Measurements from ENCODE around the gene PITX3. TPM values are rescaled to one million over a fixed set of nuclear protein-coding genes. Genes with fewer than 3 reads are reported as not detected.

The PITX3 gene
- total and polyA plus RNA-seq, 2 experiments from 2014 or later, result not detected

DNA sequence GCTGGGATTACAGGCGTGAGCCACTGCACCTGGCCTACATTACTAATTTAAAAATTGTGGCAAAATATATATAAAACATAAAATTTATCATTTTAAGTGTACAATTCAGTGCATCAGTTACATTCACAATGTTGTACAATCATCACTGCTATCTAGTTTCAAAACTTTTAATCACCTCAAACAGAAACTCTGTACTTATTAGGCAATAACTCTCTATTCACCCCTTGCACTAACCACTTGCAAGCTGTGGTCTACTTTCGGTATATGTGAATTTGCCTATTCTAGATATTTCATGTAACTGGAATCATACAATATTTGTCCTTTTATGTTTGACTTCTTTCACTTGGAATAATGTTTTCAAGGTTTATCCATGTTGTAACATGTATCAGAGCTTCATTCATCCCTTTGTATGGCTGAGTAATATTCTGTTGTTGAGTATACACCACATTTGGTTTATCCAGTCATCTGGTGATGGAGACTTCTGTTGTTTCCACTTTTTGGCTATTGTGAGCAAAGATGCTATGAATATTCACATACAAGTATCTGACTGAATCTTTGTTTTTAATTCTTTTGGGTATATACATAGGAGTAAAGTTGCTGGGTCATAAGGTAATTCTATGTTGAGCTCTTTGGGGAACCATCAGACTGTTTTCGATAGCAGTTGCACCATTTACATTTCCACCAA lies 29.6 kb downstream of the PITX3 start:
- no peak for DNase-seq
- no peaks in the 10 kb centered on the region for H3K9me2 ChIP-seq (ENCODE audit: insufficient read depth)
- H3K4me2 ChIP-seq (ENCODE audit: unreplicated experiment), result no peak overlapping the region
- H3K9me3 ChIP-seq (ENCODE audit: low read depth), result no peaks in the 10 kb centered on the region
- H3K9ac ChIP-seq, result no peak overlapping the region
- 55 to 64% methylated on average over 3 of the region's 3 CpGs for WGBS, 2 experiments (ENCODE audit: low coverage in 1 of 2, low lambda C conversion rate in 2 of 2, missing lambda C conversion rate in 2 of 2)
- no peaks in the 10 kb centered on the region for H3K36me3 ChIP-seq (ENCODE audit: low read depth)
- no peaks in the 10 kb centered on the region; the same call in 1 of the 2 replicates for H3K27me3 ChIP-seq (replicated peaks; ENCODE audit: insufficient read depth)
- no peaks in the 10 kb centered on the region for H3F3A ChIP-seq (ENCODE audit: insufficient read depth)
- H2AFZ ChIP-seq, result no peak overlapping the region
- H3K27ac ChIP-seq, result no peak overlapping the region
- no peaks in the 10 kb centered on the region for H4K20me1 ChIP-seq (ENCODE audit: insufficient read depth)
- in situ Hi-C loops (cut with MboI), result no loop called here
- H3K79me2 ChIP-seq (ENCODE audit: insufficient read depth), result no peaks in the 10 kb centered on the region
- no peak overlapping the region for H3K4me3 ChIP-seq
- no peaks in the 10 kb centered on the region for H3K4me1 ChIP-seq (ENCODE audit: insufficient read depth)
- no peak for TF ChIP-seq EZH2 (IDR thresholded peaks at IDR 0.05; ENCODE audit: insufficient read depth, poor library complexity, severe bottlenecking)

DNA sequence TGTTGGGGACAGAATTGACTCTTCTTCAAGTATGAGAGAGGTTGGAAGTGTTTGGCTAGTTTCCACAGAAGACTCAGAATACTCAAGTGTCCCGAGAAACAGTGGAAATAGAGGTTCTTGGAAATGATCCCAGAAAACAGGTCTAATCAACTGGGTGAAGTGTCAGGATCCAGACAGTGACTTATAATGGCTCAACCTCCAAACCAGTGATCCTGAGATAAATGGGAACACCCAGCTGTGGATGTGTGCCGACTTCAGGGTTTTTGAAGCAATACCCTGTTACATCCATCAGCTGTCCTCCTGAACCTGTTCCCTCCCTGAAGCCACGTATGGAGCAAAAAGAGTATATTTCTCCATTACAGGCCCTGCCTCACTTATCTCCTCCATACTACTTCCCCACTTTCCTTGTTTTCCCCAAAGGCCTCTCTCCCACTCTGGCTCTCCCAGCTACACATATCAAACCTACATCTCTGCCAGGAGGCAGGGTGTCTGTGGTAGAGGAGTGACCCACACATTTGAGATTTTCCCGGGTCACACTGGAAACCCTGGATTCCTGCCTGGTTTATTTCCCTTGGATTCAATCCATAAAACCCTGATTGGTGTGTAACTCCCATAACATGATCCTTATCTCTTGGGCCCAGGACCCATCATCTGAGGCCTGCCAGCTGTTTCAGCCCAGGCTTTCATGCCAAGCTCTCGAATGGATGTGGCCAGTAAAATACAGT lies 32.8 kb downstream of the PITX3 start:
- H2AFZ ChIP-seq, result no peak overlapping the region
- in situ Hi-C loops (cut with MboI), result no loop called here

DNA sequence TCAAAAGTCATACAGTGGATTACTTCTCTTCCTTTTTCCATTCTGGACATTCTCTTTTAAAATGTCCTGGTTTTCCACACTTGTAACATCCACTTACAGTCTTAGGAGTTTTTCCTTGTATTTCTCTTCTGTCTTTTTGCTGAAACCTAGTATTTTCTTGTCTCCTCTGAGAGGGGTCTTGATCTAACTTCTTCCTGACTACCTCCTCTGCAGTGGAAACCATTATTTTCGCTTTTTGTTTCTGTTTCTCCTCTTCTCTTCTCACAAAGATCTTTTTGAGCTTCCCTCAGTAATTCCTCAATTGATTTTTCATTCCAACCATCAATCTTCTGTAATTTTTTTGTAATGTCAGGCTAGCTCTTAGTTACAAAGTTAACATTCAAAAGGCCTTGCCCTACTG lies 38.9 kb downstream of the PITX3 start:
- TF ChIP-seq EZH2 (IDR thresholded peaks at IDR 0.05; ENCODE audit: insufficient read depth, poor library complexity, severe bottlenecking) (no peak), EZH2phosphoT487 (IDR thresholded peaks at IDR 0.05; ENCODE audit: insufficient read depth, low read depth) (no peak)
- peaks cover 19% of the 10 kb centered on the region for H3K27me3 ChIP-seq (replicated peaks; ENCODE audit: insufficient read depth)
- H3K4me1 ChIP-seq (ENCODE audit: insufficient read depth), result no peaks in the 10 kb centered on the region
- DNase-seq, result no peak
- H3K4me2 ChIP-seq (ENCODE audit: unreplicated experiment), result no peak overlapping the region
- 40 to 54% methylated on average over 1 of the region's 1 CpG for WGBS, 2 experiments (ENCODE audit: low coverage in 1 of 2, low lambda C conversion rate in 2 of 2, missing lambda C conversion rate in 2 of 2)
- H3K36me3 ChIP-seq (ENCODE audit: low read depth), result no peaks in the 10 kb centered on the region
- H3F3A ChIP-seq (ENCODE audit: insufficient read depth), result no peaks in the 10 kb centered on the region
- H3K9ac ChIP-seq, result no peak overlapping the region
- no peaks in the 10 kb centered on the region for H3K9me3 ChIP-seq (ENCODE audit: low read depth)
- no peak overlapping the region for H2AFZ ChIP-seq
- no peak overlapping the region for H3K4me3 ChIP-seq
- H4K20me1 ChIP-seq (ENCODE audit: insufficient read depth), result no peaks in the 10 kb centered on the region
- H3K79me2 ChIP-seq (ENCODE audit: insufficient read depth), result no peaks in the 10 kb centered on the region
- no peaks in the 10 kb centered on the region for H3K9me2 ChIP-seq (ENCODE audit: insufficient read depth)
- no peak overlapping the region for H3K27ac ChIP-seq
- in situ Hi-C loops (cut with MboI), result no loop called here

More for the DNA sequence above, 32.8 kb downstream of the PITX3 start:
- Histone ChIP-seq H4K20me1 (ENCODE audit: insufficient read depth) (no peaks in the 10 kb centered on the region), H3F3A (ENCODE audit: insufficient read depth) (no peaks in the 10 kb centered on the region), H3K27me3 (replicated peaks; ENCODE audit: insufficient read depth) (no peaks in the 10 kb centered on the region; the same call in 1 of the 2 replicates), H3K27ac (no peak overlapping the region), H3K9ac (no peak overlapping the region), H3K4me1 (ENCODE audit: insufficient read depth) (no peaks in the 10 kb centered on the region), H3K9me2 (ENCODE audit: insufficient read depth) (no peaks in the 10 kb centered on the region), H3K79me2 (ENCODE audit: insufficient read depth) (no peaks in the 10 kb centered on the region), H3K36me3 (ENCODE audit: low read depth) (no peaks in the 10 kb centered on the region), H3K9me3 (ENCODE audit: low read depth) (no peaks in the 10 kb centered on the region), H3K4me3 (no peak overlapping the region), H3K4me2 (ENCODE audit: unreplicated experiment) (no peak overlapping the region)
- TF ChIP-seq EZH2phosphoT487 (IDR thresholded peaks at IDR 0.05; ENCODE audit: insufficient read depth, low read depth) (no peak), EZH2 (IDR thresholded peaks at IDR 0.05; ENCODE audit: insufficient read depth, poor library complexity, severe bottlenecking) (no peak)
- 25 to 27% methylated on average over 5 of the region's 5 CpGs for WGBS, 2 experiments (ENCODE audit: low coverage in 1 of 2, low lambda C conversion rate in 2 of 2, missing lambda C conversion rate in 2 of 2)
- DNase-seq, result no peak

DNA sequence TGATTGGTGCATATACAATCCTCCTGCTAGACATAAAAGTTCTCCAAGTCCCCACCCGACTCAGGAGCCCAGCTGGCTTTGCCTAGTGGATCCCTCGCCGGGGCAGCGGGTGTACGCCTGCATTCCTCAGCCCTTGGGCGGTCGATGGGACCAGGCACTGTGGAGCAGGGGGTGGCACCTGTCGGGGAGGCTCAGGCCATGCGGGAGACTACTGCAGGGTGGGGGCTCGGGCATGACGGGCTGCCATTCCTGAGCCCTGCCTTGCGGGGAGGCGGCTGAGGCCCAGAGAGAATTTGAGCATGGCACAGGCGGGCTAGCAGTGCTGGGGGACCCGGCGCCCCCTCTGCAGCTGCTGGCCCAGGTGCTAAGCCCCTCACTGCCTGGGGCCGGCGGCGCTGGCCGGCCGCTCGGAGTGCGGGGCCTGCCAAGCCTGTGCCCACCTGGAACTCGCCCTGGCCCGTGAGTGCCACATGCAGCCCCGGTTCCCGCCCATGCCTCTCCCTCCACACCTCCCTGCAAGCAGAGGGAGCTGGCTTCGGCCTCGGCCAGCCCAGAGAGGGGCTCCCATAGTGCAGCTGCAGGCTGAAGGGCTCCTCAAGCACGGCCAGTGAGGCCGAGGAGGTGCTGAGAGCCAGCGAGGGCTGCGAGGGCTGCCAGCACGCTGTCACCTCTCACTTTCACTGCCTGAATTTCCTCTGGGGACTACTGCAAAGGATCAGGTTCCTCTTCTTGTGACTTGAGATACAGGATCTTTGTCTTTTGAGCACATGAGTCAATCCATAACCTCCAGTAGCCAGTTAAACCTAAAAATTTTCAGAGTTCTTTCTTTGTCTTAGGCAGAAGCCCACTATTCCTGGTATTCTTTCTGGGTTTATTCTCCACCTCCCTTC lies 40.3 kb downstream of the PITX3 start:
- Histone ChIP-seq H3F3A (ENCODE audit: insufficient read depth) (no peaks in the 10 kb centered on the region), H3K9ac (no peak overlapping the region), H3K79me2 (ENCODE audit: insufficient read depth) (no peaks in the 10 kb centered on the region), H3K27ac (no peak overlapping the region), H3K9me2 (ENCODE audit: insufficient read depth) (no peaks in the 10 kb centered on the region), H3K9me3 (ENCODE audit: low read depth) (no peaks in the 10 kb centered on the region), H3K36me3 (ENCODE audit: low read depth) (no peaks in the 10 kb centered on the region), H2AFZ (no peak overlapping the region), H4K20me1 (ENCODE audit: insufficient read depth) (no peaks in the 10 kb centered on the region), H3K4me2 (ENCODE audit: unreplicated experiment) (no peak overlapping the region), H3K4me3 (no peak overlapping the region), H3K4me1 (ENCODE audit: insufficient read depth) (no peaks in the 10 kb centered on the region), H3K27me3 (replicated peaks; ENCODE audit: insufficient read depth) (peaks cover 19% of the 10 kb centered on the region)
- no peak for DNase-seq
- WGBS, 2 experiments (ENCODE audit: low coverage in 1 of 2, low lambda C conversion rate in 2 of 2, missing lambda C conversion rate in 2 of 2), result 79 to 86% methylated on average over 22 to 34 of the region's 34 CpGs
- in situ Hi-C loops (cut with MboI), result no loop called here
- TF ChIP-seq EZH2phosphoT487 (IDR thresholded peaks at IDR 0.05; ENCODE audit: insufficient read depth, low read depth) (no peak), EZH2 (IDR thresholded peaks at IDR 0.05; ENCODE audit: insufficient read depth, poor library complexity, severe bottlenecking) (no peak)

Measured in GM23248 (cell line).